Activated B cell treated with CpG ODN at 0.5 μM for 24 hours (primary cell): ENCODE measurements around the gene SLC10A7. TPM values are rescaled to one million over a fixed set of nuclear protein-coding genes. Genes with fewer than 3 reads are reported as not detected.
"Not testable (repeated sequence)": the region's sequence is repeated elsewhere in the genome, so short reads cannot be mapped to it uniquely, and the experiment has no call there.

Source experiments
- ATAC-seq: fragments of 200-7000 bp; cut with Tn5 transposase; one replicate; pipeline ENCODE4 v1.10.0; 2021; ENCODE audit warnings: low read depth, mild to moderate bottlenecking, moderate library complexity
- CTCF ChIA-PET: fragments of 350-600 bp; sonication (Branson Sonifier 250); formaldehyde crosslinking; loops from one replicate; lab custom pipeline; 2021; ENCODE audit warnings: antibody characterized with exemption; lab: Charles Lee
- POLR2A ChIA-PET: fragments of 350-600 bp; sonication (Branson Sonifier 250); formaldehyde crosslinking; loops from one replicate; lab custom pipeline; 2021; ENCODE audit warnings: antibody characterized with exemption; lab: Charles Lee
- DNase-seq: peaks from one replicate; pipeline ENCODE4 v3.0.0; 2022
- H3K27ac Mint-ChIP-seq: one replicate; pipeline ENCODE4 v1.8.0; 2020; ENCODE audit warnings: mixed read lengths
- H3K27me3 Mint-ChIP-seq: one replicate; pipeline ENCODE4 v1.8.0; 2021; ENCODE audit warnings: mixed read lengths
- H3K36me3 Mint-ChIP-seq: one replicate; pipeline ENCODE4 v1.8.0; 2021; ENCODE audit warnings: low read depth, mixed read lengths
- H3K4me1 Mint-ChIP-seq: one replicate; pipeline ENCODE4 v1.8.0; 2021; ENCODE audit warnings: mixed read lengths
- H3K4me3 Mint-ChIP-seq: one replicate; pipeline ENCODE4 v1.8.0; 2020; ENCODE audit warnings: mild to moderate bottlenecking, mixed read lengths
- H3K9me3 Mint-ChIP-seq: one replicate; pipeline ENCODE4 v1.8.0; 2020; ENCODE audit warnings: mixed read lengths
- CTCF ChIP-seq: fragments of 200-600 bp; IDR thresholded peaks from one replicate; pipeline ENCODE4 v1.8.0; 2022; ENCODE audit warnings: antibody characterized with exemption, mild to moderate bottlenecking
- intact Hi-C: fragments of 100-400 bp; cut with micrococcal nuclease; formaldehyde crosslinking; loops from one replicate; pipeline ENCODE4 v1.15.1; 2024
- total RNA-seq: library from RNA; stranded (reverse); gene quantifications from 2 replicates; pipeline ENCODE4 v1.2.3, GENCODE V29; 2022

The SLC10A7 gene
- total RNA-seq, 1 donor from 2014 or later = 16.3 TPM

- ChIA-PET CTCF (no interaction called here), POLR2A (no interaction called here)
- intact Hi-C loops = no loop called here
- Mint-ChIP-seq H3K4me1 (no peaks in the 10 kb centered on the region), H3K9me3 (peaks cover under 1% of the 10 kb centered on the region), H3K27ac (no peak overlapping the region), H3K36me3 (no peaks in the 10 kb centered on the region), H3K27me3 (no peaks in the 10 kb centered on the region), H3K4me3 (no peak overlapping the region)
- no peak for ATAC-seq
- TF ChIP-seq CTCF = no peak
- DNase-seq = no peak
These were observed 152.3 kb downstream of the SLC10A7 start for GRCh38 chr4:146369446-146369845.

- Mint-ChIP-seq H3K4me1 (no peaks in the 10 kb centered on the region), H3K4me3 (no peak overlapping the region), H3K9me3 (peaks cover 9% of the 10 kb centered on the region), H3K27me3 (no peaks in the 10 kb centered on the region), H3K36me3 (no peaks in the 10 kb centered on the region), H3K27ac (no peak overlapping the region)
- TF ChIP-seq CTCF = no peak
- ChIA-PET POLR2A (no interaction called here), CTCF (interaction anchor here (0.9 kb wide), 1 partner anchor 25 kb away, joined by 3 read pairs; no protein-coding TSS in a partner anchor)
- ATAC-seq (no peak), DNase-seq (no peak)
- intact Hi-C loops = no loop called here
These were observed 153.5 kb downstream of the SLC10A7 start for GRCh38 chr4:146368209-146368608.

GRCh38 chr4:146367347-146367746 is 154.4 kb downstream of the SLC10A7 start:
- H3K4me1 Mint-ChIP-seq = no peaks in the 10 kb centered on the region
- DNase-seq = no peak
- CTCF ChIA-PET = no interaction called here

GRCh38 chr4:146359771-146360170 is 162.0 kb downstream of the SLC10A7 start:
- intact Hi-C loops = no loop called here
- H3K9me3 Mint-ChIP-seq = peaks cover 17% of the 10 kb centered on the region
- peaks cover 12% of the 10 kb centered on the region for H3K36me3 Mint-ChIP-seq
- ATAC-seq (no peak), DNase-seq (no peak)
- H3K4me3 Mint-ChIP-seq = no peak overlapping the region
- ChIA-PET CTCF (no interaction called here), POLR2A (no interaction called here)
- no peaks in the 10 kb centered on the region for H3K4me1 Mint-ChIP-seq
- H3K27ac Mint-ChIP-seq = no peak overlapping the region
- no peak for TF ChIP-seq CTCF
- H3K27me3 Mint-ChIP-seq = no peaks in the 10 kb centered on the region

More at GRCh38 chr4:146367347-146367746, 154.4 kb downstream of the SLC10A7 start:
- peaks cover 12% of the 10 kb centered on the region for H3K9me3 Mint-ChIP-seq
- intact Hi-C loops = no loop called here
- no peak for TF ChIP-seq CTCF
- ATAC-seq = no peak
- no peaks in the 10 kb centered on the region for H3K27me3 Mint-ChIP-seq
- peaks cover 2% of the 10 kb centered on the region for H3K36me3 Mint-ChIP-seq
- POLR2A ChIA-PET = no interaction called here
- no peak overlapping the region for H3K27ac Mint-ChIP-seq
- no peak overlapping the region for H3K4me3 Mint-ChIP-seq

GRCh38 chr4:146350114-146350513 is 171.6 kb downstream of the SLC10A7 start:
- DNase-seq, H3K27ac Mint-ChIP-seq, H3K27me3 Mint-ChIP-seq, CTCF ChIA-PET, ATAC-seq, intact Hi-C loops, H3K9me3 Mint-ChIP-seq, H3K4me1 Mint-ChIP-seq, H3K36me3 Mint-ChIP-seq, POLR2A ChIA-PET: not testable (repeated sequence)
- peak overlapping the region; percentile 7 for H3K4me3 Mint-ChIP-seq

GRCh38 chr4:146349306-146349705 is 172.4 kb downstream of the SLC10A7 start:
- ChIA-PET POLR2A (no interaction called here), CTCF (no interaction called here)
- Mint-ChIP-seq H3K9me3 (no peaks in the 10 kb centered on the region), H3K27me3 (no peaks in the 10 kb centered on the region), H3K4me3 (peak overlapping the region; percentile 35), H3K27ac (no peak overlapping the region), H3K36me3 (no peaks in the 10 kb centered on the region), H3K4me1 (no peaks in the 10 kb centered on the region)
- ATAC-seq (no peak), DNase-seq (no peak)
- intact Hi-C loops = loop anchor here (10.0 kb wide), 2 partner anchors 175 to 1515 kb away; partner anchors contain the start of gene SLC10A7
- no peak for TF ChIP-seq CTCF
